ENCODE data around the gene NUMB.

- TF ChIP-seq CTCF (conservative IDR thresholded peaks at IDR 0.05 in 1 of 2, IDR thresholded peaks at IDR 0.05 in 1 of 2; ENCODE audit: low read depth in 1 of 2, low read length in 2 of 2), result no peak
- no peak for TF ChIP-seq EZH2 (IDR thresholded peaks at IDR 0.05; ENCODE audit: low read length, missing control alignments)
These were observed 34.3 kb upstream of the NUMB start for GRCh38 chr14:73492670-73493069.
